Measurements from ENCODE around the gene CDC42BPB.

The CDC42BPB gene, protein sequence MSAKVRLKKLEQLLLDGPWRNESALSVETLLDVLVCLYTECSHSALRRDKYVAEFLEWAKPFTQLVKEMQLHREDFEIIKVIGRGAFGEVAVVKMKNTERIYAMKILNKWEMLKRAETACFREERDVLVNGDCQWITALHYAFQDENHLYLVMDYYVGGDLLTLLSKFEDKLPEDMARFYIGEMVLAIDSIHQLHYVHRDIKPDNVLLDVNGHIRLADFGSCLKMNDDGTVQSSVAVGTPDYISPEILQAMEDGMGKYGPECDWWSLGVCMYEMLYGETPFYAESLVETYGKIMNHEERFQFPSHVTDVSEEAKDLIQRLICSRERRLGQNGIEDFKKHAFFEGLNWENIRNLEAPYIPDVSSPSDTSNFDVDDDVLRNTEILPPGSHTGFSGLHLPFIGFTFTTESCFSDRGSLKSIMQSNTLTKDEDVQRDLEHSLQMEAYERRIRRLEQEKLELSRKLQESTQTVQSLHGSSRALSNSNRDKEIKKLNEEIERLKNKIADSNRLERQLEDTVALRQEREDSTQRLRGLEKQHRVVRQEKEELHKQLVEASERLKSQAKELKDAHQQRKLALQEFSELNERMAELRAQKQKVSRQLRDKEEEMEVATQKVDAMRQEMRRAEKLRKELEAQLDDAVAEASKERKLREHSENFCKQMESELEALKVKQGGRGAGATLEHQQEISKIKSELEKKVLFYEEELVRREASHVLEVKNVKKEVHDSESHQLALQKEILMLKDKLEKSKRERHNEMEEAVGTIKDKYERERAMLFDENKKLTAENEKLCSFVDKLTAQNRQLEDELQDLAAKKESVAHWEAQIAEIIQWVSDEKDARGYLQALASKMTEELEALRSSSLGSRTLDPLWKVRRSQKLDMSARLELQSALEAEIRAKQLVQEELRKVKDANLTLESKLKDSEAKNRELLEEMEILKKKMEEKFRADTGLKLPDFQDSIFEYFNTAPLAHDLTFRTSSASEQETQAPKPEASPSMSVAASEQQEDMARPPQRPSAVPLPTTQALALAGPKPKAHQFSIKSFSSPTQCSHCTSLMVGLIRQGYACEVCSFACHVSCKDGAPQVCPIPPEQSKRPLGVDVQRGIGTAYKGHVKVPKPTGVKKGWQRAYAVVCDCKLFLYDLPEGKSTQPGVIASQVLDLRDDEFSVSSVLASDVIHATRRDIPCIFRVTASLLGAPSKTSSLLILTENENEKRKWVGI (N-terminal part only)

GRCh38 chr14:103057372-103058163 lies at the start of gene CDC42BPB:
TSS of gene CDC42BPB (minus strand) at chr14:103057549. CDS start at chr14:103057173, 376 bp downstream.
- DNase-seq = peak; percentile 92

- DNase-seq = peak; percentile 65
Observed at GRCh38 chr14:103105580-103106150, 48.3 kb upstream of the CDC42BPB start.

DNA sequence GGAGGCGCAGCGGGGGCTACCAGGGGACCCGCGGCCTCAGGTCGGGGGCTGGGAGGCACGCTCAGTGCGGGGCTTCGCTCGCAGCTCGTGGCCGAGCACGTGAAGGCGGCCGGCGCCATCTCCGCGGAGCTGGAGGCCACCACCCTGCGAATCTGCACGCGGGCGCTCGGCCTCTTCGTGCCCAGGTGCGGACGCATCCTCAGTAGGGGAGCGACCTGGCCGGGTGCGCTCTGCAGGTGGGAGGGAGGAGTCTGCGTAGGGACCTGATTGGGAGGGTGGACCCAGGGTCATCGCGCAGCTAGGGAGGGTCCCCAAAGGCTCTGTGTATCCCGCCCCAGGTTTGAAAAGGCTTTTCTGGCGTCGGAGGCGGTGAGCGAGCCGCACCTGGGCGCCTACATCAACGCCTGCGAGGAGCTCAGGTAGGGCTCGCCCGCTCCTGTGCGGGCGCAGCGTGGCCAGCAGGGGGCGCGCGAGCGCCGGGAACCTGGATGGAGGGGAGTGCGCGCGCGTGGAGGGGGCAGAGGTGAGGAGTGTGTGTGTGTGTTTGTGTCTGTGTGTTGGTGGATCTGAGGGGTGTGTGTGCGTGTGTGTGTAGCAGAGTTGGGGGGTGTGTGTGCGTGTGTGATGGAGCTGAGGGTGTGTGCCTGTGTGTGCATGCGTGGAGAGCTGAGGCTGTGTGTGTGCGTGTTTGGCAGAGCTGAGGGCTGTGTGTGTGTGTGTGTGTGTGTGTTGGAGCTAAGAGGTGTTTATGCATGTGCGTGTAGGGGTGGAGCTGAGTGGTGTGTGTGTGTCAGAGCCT lies 47.5 kb upstream of the CDC42BPB start:
- peak; percentile 77 for DNase-seq

- no peak for DNase-seq
Observed at GRCh38 chr14:103104389-103104653, 47.0 kb upstream of the CDC42BPB start.

GRCh38 chr14:103103461-103104388 lies 46.4 kb upstream of the CDC42BPB start:
- DNase-seq = peak; percentile 78

DNA sequence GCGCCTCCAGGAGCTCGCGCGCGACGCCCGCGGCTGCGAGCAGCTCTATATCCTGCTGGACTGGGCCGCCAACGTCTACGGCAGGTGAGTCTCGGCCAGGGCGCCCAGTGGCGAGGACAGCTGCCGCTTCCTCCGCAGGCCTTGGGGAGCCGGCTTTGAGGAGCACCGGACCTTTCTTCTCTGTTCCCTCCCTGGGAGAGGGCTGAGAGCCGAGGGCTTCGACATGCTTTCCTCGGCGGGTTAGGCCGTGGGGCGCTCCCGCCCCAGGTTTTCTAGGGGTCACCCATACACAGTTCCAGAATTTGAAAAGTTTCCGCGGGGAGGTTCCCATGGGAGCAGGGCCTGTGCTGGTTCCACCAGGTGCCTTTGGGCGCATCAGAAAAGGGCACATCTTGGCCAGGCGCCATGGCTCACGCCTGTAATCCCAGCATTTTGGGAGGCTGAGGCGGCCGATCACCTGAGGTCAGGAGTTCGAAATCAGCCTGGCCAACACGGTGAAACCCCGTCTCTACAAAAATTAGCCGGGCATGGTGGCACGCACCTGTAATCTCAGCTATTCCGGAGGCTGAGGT lies 45.4 kb upstream of the CDC42BPB start:
- no peak for DNase-seq

DNA sequence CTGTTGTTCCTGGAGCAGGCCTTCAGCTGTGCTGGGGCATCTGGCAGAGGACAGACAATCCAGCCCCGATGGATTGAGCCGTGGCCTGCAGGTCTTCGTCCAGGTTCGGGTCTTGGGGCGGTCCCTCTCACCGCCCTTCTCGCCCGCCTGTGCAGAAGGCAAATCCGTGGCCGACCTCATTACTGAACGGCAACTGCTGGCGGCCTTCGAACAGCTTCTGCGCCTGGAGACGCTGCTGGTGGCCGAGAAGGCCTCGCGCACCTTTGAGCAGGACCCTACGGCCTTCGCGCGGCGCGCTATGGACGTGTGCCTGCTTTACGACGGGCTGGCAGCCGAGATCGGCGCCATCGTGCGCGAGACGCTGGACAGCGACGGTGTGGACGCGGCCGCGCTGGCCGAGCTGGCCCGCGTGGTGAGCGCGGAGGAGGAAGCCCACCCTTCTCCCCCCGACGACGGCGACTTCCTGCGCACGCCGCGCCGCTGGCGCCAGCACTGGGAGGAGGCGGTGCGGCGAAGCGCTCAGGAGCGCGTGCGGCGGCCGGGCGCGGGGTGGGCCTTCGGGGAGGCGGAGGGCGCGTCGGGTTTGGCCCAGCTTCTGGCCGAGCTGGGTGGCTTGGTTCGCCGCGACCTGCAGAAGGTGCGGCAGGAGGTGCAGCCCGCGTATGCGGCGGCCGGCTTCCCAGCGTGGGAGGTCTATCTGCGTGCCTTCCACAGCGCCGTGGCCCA lies 44.8 kb upstream of the CDC42BPB start:
- no peak for DNase-seq

DNA sequence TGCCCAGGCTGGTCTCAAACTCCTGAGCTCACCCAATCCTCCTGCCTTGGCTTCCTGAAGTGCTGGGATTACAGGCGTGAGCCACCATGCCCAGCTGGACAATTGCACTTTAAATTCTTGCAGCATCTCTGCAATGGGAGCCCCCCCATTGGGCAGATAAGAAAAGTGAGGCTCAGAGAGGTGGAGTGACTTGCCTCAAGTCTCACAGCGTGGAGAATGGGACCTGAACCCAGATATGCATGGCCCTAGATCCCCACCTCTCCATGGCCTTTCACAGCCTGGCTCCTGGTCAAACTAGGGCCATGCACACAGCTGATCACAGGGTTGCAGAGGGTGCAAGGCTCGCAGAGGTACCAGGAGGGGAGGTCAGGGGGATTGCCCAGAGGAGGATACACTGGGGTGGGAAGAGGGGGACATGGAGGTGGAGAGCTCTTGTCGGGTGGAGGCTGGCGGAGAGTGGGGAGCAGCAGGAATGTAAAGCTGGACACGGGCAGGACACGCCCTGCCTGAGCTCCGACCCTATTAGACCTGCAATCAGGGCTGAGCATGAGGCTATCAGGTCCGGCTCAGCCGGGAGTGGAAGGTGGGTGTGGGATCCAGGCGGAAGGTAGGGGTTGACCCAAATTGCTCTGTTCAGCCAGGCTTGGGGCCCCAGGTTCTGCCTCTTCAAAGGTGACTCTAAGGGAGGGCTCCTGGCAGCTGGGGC lies 44.1 kb upstream of the CDC42BPB start:
- DNase-seq = no peak

- DNase-seq = no peak
Observed at GRCh38 chr14:103100281-103101121, 43.2 kb upstream of the CDC42BPB start.

- DNase-seq = no peak
Observed at GRCh38 chr14:103099733-103100280, 42.5 kb upstream of the CDC42BPB start.

- DNase-seq = no peak
Observed at GRCh38 chr14:103099081-103099732, 41.9 kb upstream of the CDC42BPB start.

- DNase-seq = no peak
Observed at GRCh38 chr14:103097994-103098957, 40.9 kb upstream of the CDC42BPB start.

DNA sequence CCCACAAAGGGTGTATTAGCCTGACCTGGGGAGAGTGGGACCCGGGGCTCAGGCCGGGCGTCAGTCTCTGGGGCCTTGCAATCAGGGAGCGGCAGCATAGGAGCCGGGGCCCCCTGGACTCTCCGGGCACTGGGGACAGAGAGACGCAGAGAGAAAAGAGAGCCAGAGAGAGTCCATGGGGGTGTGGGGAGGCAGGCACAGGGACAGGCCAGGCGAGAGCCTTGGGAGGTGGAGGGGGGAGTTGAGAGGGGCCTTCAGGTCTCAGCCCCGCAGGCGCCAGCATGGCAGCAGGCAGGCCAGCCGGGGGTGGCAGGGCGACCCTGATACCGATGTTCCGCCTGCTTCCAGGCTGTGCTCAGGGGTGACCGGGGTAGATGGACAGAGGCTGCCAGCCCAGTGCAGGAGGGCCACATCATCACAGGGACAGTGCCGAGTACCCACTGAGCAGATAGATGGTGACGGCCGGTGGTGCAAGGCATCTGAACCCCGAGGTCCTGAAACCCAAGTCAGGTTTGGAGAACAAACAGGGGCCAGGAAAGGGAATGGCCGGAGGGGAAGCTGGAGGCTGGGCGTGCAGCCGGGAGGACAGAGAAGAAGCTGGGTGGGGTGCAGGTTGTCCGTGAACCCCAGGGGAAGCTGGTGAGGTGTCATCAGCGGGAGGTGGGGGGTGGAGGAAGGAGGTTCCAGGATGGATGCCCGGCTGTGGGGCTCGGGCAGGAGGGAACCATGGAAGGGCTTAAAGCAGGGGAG lies 40.1 kb upstream of the CDC42BPB start:
- no peak for DNase-seq

DNA sequence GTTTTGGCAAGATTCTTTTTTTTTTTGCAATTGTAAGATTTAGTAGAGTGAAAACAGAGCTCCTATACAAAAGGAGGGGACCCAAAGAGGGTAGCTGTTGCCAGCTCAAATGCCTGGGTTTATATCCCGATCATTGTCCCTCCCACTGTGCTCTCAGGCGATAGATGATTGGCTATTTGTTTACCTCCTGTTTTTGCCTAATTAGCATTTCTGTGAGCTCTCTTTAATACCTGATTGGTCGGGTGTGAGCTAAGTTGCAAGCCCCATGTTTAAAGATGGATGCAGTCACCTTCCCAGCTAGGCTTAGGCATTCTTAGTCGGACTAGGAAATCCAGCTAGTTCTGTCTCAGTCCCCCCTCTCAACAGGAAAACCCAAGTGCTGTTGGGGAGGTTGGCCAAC lies 39.0 kb upstream of the CDC42BPB start:
- DNase-seq = no peak

All from NCI-H510A (cell line).